CD8-positive, alpha-beta memory T cell (primary cell): ENCODE results near the gene NOCT. TPM values are rescaled to one million over a fixed set of nuclear protein-coding genes. Genes with fewer than 3 reads are reported as not detected.
A peak's percentile ranks its signal among the peaks of the same experiment; 100 is the strongest.
"Not testable (repeated sequence)": the region's sequence is repeated elsewhere in the genome, so short reads cannot be mapped to it uniquely, and the experiment has no call there.

Source experiments
- CTCF ChIA-PET: fragments of 350-600 bp; sonication (Branson Sonifier 250); formaldehyde crosslinking; loops from one replicate; lab custom pipeline; 2021; ENCODE audit warnings: antibody characterized with exemption; lab: Charles Lee
- POLR2A ChIA-PET: fragments of 350-600 bp; sonication (Branson Sonifier 250); formaldehyde crosslinking; loops from one replicate; lab custom pipeline; 2021; ENCODE audit warnings: antibody characterized with exemption; lab: Charles Lee
- DNase-seq, 5 donors: peaks; one replicate each; pipeline versions ENCODE4 v3.0.0 to v3.0.0-alpha.2; 2020 to 2022; ENCODE audit warnings: mixed read lengths in 1 of 5
- H3K27ac ChIP-seq: one replicate; pipeline ENCODE4 v1.7.0; 2013; ENCODE audit warnings: low read depth, mild to moderate bottlenecking, low read length, moderate library complexity
- H3K27me3 ChIP-seq: 2 replicates; pipeline ENCODE4 v1.7.0; 2013; ENCODE audit warnings: low read length, mild to moderate bottlenecking; ENCODE audit not compliant: insufficient read depth, poor library complexity, severe bottlenecking
- H3K36me3 ChIP-seq: 2 replicates; pipeline ENCODE4 v1.7.0; 2013; ENCODE audit warnings: mild to moderate bottlenecking, low read length, moderate library complexity; ENCODE audit not compliant: insufficient read depth
- H3K4me1 ChIP-seq: 2 replicates; pipeline ENCODE4 v1.7.0; 2013; ENCODE audit warnings: mild to moderate bottlenecking, low read length, moderate library complexity; ENCODE audit not compliant: insufficient read depth
- H3K4me3 ChIP-seq: 2 replicates; pipeline ENCODE4 v1.7.0; 2013; ENCODE audit warnings: mild to moderate bottlenecking, low read length
- H3K9me3 ChIP-seq: 2 replicates; pipeline ENCODE4 v1.7.0; 2013; ENCODE audit warnings: mild to moderate bottlenecking, low read length
- H3K27ac Mint-ChIP-seq, 8 donors: one replicate each; pipeline ENCODE4 v1.8.0; 2020 to 2021; ENCODE audit warnings: mixed read lengths in 8 of 8, mild to moderate bottlenecking in 6 of 8, inconsistent platforms in 3 of 8, moderate library complexity in 3 of 8
- H3K27me3 Mint-ChIP-seq, 2 donors: one replicate each; pipeline ENCODE4 v1.8.0; 2020 to 2021; ENCODE audit warnings: mixed read lengths in 2 of 2, mild to moderate bottlenecking in 1 of 2, moderate library complexity in 1 of 2
- H3K36me3 Mint-ChIP-seq, 3 donors: one replicate each; pipeline ENCODE4 v1.8.0; 2020 to 2021; ENCODE audit warnings: mixed read lengths in 3 of 3, inconsistent platforms in 1 of 3, mild to moderate bottlenecking in 1 of 3
- H3K4me1 Mint-ChIP-seq, 3 donors: one replicate each; pipeline ENCODE4 v1.8.0; 2020 to 2021; ENCODE audit warnings: mixed read lengths in 3 of 3, inconsistent platforms in 1 of 3, mild to moderate bottlenecking in 1 of 3
- H3K4me3 Mint-ChIP-seq, 7 donors: one replicate each; pipeline ENCODE4 v1.8.0; 2020 to 2021; ENCODE audit warnings: mixed read lengths in 7 of 7, mild to moderate bottlenecking in 6 of 7, moderate library complexity in 4 of 7, inconsistent platforms in 2 of 7
- H3K9me3 Mint-ChIP-seq, 5 donors: one replicate each; pipeline ENCODE4 v1.8.0; 2020 to 2022; ENCODE audit warnings: mixed read lengths in 5 of 5, mild to moderate bottlenecking in 3 of 5, moderate library complexity in 2 of 5, inconsistent platforms in 1 of 5
- polyA plus RNA-seq: library from polyadenylated mRNA; unstranded; fragments of 300-500 nt; fragmentation: Illumina TruSeq; gene quantifications from one replicate; pipeline ENCODE4 v1.2.3, GENCODE V29; 2021
- total RNA-seq, 2 experiments: library from RNA; stranded (reverse); gene quantifications; one replicate each; pipeline ENCODE4 v1.2.3, GENCODE V29; 2021

NOCT gene
- total and polyA plus RNA-seq, 3 experiments from 2014 or later, result 1.5 to 20.3 (median 18.3) TPM

DNA sequence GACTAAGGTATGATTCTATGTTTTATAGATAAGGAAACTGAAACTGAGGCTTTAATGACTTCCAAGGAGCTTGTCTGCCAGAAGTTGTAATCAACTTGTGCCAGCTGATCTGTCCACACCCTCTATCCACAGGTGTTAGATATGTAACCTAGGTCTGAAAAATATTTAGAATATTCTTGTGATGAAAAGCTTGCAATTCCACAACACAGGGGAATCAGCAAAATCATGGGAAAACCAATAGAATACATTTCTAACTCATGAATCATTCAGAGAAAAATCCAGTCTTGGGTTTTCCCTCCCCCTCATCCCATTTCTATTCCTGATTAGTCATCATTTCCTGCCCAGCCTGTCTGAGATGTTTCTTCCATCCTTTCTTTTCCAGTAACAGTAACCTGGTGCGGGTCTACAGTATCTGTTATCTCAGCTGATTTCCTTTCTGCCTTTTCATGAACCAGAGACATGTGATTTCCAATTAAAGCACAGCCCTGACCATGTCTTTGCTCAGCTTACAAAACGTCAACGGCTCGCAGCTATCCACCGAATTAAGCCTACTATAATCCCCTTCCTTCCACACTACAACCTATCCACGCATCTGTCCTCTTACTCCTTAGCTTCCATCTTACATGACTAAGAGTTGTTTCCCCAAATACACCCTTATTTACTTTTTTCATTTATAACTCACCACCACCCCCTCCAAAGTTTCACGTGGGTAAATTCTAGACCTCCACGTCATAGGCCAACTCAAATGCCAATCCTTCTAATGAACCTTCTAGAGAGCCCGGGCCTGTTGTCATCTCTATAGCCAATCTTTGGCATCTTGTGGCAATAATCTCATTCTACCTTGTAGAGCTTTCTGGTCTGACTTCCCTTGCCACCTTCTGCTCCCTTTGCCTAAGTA is 961 bp upstream of the NOCT start:
- DNase-seq, result no peak
- Histone ChIP-seq H3K27me3 (no peaks in the 10 kb centered on the region), H3K4me3 (peak overlapping the region; percentile 62), H3K4me1 (peaks cover 15% of the 10 kb centered on the region), H3K36me3 (no peaks in the 10 kb centered on the region), H3K27ac (peak overlapping the region; percentile 78), H3K9me3 (no peaks in the 10 kb centered on the region)
- POLR2A ChIA-PET, result interaction anchor here (0.6 to 1.4 kb wide), 5 partner anchors 15 to 287 kb away, joined by 3 to 9 read pairs (median 4); partner anchors contain the start of gene NAA15
- CTCF ChIA-PET, result interaction anchor here (0.7 to 3.2 kb wide), 7 partner anchors 8 to 281 kb away, joined by 3 to 17 read pairs (median 4); no protein-coding TSS in a partner anchor
- peak overlapping the region; percentile 95 to 100 (median 98) for H3K27ac Mint-ChIP-seq
- peaks cover 20 to 37% (median 24%) of the 10 kb centered on the region in 3 donors for H3K4me1 Mint-ChIP-seq
- no peaks in the 10 kb centered on the region for H3K9me3 Mint-ChIP-seq
- H3K36me3 Mint-ChIP-seq, result peaks cover 0 to 4% (median 1%) of the 10 kb centered on the region in 3 donors
- H3K27me3 Mint-ChIP-seq, result no peaks in the 10 kb centered on the region
- H3K4me3 Mint-ChIP-seq, result peak overlapping the region; percentile 88 to 94 (median 90)

DNA sequence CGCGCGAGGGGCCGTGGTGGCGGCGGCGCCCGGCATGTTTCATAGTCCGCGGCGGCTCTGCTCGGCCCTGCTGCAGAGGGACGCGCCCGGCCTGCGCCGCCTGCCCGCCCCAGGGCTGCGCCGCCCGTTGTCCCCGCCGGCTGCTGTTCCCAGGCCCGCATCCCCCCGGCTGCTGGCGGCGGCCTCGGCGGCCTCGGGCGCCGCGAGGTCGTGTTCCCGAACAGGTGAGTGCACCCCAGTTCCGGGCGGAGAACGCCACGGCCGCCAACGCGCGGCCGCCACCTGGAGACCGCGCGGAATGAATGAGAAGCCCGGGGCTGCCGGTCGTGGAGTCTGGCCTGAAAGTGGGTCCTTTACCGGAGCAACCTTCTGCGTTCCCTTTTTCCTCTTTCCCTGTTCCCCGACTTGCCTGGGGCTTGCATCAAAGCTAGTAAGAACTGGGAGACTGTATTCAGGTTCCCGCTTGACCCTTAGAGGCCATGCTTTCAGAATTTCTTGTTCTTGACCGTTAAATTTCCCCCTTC is 429 bp downstream of the NOCT start:
- Mint-ChIP-seq H3K27me3 (no peaks in the 10 kb centered on the region), H3K36me3 (peaks cover 0 to 4% (median 1%) of the 10 kb centered on the region in 3 donors), H3K4me3 (peak overlapping the region; percentile 88 to 95 (median 92)), H3K9me3 (no peaks in the 10 kb centered on the region), H3K27ac (peak overlapping the region; percentile 80 to 99 (median 96)), H3K4me1 (peaks cover 20 to 37% (median 28%) of the 10 kb centered on the region in 3 donors)
- Histone ChIP-seq H3K27ac (peak overlapping the region; percentile 78), H3K36me3 (no peaks in the 10 kb centered on the region), H3K4me1 (peaks cover 15% of the 10 kb centered on the region), H3K27me3 (no peaks in the 10 kb centered on the region), H3K4me3 (peak overlapping the region; percentile 62), H3K9me3 (no peaks in the 10 kb centered on the region)
- peak in 3 of 5 donors; percentile 17 to 59 (median 35) for DNase-seq
- CTCF ChIA-PET, result interaction anchor here (0.7 to 3.2 kb wide), 6 partner anchors 10 to 286 kb away, joined by 3 to 17 read pairs (median 6); partner anchors contain the start of genes NAA15 and NDUFC1
- POLR2A ChIA-PET, result interaction anchor here (0.6 to 1.0 kb wide), 6 partner anchors 67 to 1411 kb away, joined by 3 to 6 read pairs (median 4); partner anchors contain the start of gene CLGN

DNA sequence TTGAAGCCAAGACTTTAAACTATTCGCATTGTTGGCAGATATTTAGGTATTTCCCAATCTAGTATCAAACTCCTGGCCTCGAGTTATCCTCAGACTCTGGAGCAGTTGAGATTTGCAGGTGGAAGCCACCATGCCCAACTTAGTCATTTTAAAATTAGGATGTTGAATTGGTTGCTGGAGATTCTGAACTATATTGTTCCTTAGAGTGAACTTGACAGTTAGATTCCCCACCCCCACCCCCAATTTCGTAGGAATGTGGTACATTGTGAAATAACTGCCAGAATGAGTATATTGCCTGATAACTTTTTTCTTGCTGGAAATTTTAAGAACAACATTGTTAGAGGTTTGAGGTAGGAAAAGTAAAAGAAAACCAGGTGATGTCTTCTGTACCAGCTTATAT is 2.3 kb downstream of the NOCT start:
- Mint-ChIP-seq H3K9me3 (no peaks in the 10 kb centered on the region), H3K36me3 (peaks cover 0 to 4% (median 0%) of the 10 kb centered on the region in 3 donors), H3K4me1 (peaks cover 20 to 37% (median 28%) of the 10 kb centered on the region in 3 donors), H3K27me3 (no peaks in the 10 kb centered on the region), H3K4me3 (peak overlapping the region in 2 of 7 donors; percentile 48), H3K27ac (peak overlapping the region in 4 of 8 donors; percentile 33 to 80 (median 62))
- Histone ChIP-seq H3K27me3 (no peaks in the 10 kb centered on the region), H3K4me1 (peaks cover 15% of the 10 kb centered on the region), H3K27ac (no peak overlapping the region), H3K4me3 (no peak overlapping the region), H3K36me3 (no peaks in the 10 kb centered on the region), H3K9me3 (no peaks in the 10 kb centered on the region)
- no peak for DNase-seq
- POLR2A ChIA-PET, result no interaction called here
- CTCF ChIA-PET, result interaction anchor here (5.2 kb wide), 1 partner anchor 13 kb away, joined by 41 read pairs; no protein-coding TSS in a partner anchor

GRCh38 chr4:139018501-139018900 is 2.9 kb downstream of the NOCT start:
- no peak overlapping the region for H3K4me3 ChIP-seq
- Mint-ChIP-seq H3K4me3 (peak overlapping the region in 1 of 7 donors; percentile 48), H3K36me3 (peaks cover 0 to 4% (median 2%) of the 10 kb centered on the region in 3 donors), H3K4me1 (peaks cover 20 to 37% (median 28%) of the 10 kb centered on the region in 3 donors), H3K9me3 (no peaks in the 10 kb centered on the region), H3K27ac (peak overlapping the region in 4 of 8 donors; percentile 39 to 80 (median 68)), H3K27me3 (no peaks in the 10 kb centered on the region)
- no peak overlapping the region for H3K27ac ChIP-seq
- DNase-seq, result no peak
- ChIA-PET CTCF (interaction anchor here (5.2 kb wide), 1 partner anchor 13 kb away, joined by 41 read pairs; no protein-coding TSS in a partner anchor), POLR2A (no interaction called here)
- H3K36me3 ChIP-seq, result no peaks in the 10 kb centered on the region
- H3K27me3 ChIP-seq, result no peaks in the 10 kb centered on the region
- peaks cover 15% of the 10 kb centered on the region for H3K4me1 ChIP-seq
- H3K9me3 ChIP-seq, result no peaks in the 10 kb centered on the region

GRCh38 chr4:139018971-139019758 is 3.6 kb downstream of the NOCT start:
- Histone ChIP-seq H3K27ac (no peak overlapping the region), H3K36me3 (no peaks in the 10 kb centered on the region), H3K4me1 (peaks cover 15% of the 10 kb centered on the region), H3K27me3 (no peaks in the 10 kb centered on the region), H3K4me3 (no peak overlapping the region), H3K9me3 (no peaks in the 10 kb centered on the region)
- Mint-ChIP-seq H3K36me3 (peaks cover 0 to 4% (median 2%) of the 10 kb centered on the region in 3 donors), H3K9me3 (no peaks in the 10 kb centered on the region), H3K4me1 (peaks cover 17 to 35% (median 28%) of the 10 kb centered on the region in 3 donors), H3K27ac (peak overlapping the region in 3 of 8 donors; percentile 27 to 80 (median 39)), H3K27me3 (no peaks in the 10 kb centered on the region), H3K4me3 (peak overlapping the region in 1 of 7 donors; percentile 34)
- POLR2A ChIA-PET, result no interaction called here
- CTCF ChIA-PET, result interaction anchor here (5.2 kb wide), 1 partner anchor 12 kb away, joined by 41 read pairs; no protein-coding TSS in a partner anchor
- no peak for DNase-seq

GRCh38 chr4:139020384-139020783 is 4.8 kb downstream of the NOCT start:
- Mint-ChIP-seq H3K4me1 (peaks cover 9 to 22% (median 17%) of the 10 kb centered on the region in 3 donors), H3K27ac (no peak overlapping the region), H3K36me3 (peaks cover 0 to 2% (median 2%) of the 10 kb centered on the region in 3 donors), H3K4me3 (no peak overlapping the region), H3K9me3 (no peaks in the 10 kb centered on the region), H3K27me3 (no peaks in the 10 kb centered on the region)
- Histone ChIP-seq H3K4me3 (no peak overlapping the region), H3K4me1 (peaks cover 7% of the 10 kb centered on the region), H3K9me3 (no peaks in the 10 kb centered on the region), H3K36me3 (no peaks in the 10 kb centered on the region), H3K27me3 (no peaks in the 10 kb centered on the region), H3K27ac (no peak overlapping the region)
- DNase-seq, result no peak
- ChIA-PET CTCF (interaction anchor here (5.2 kb wide), 1 partner anchor 11 kb away, joined by 41 read pairs; no protein-coding TSS in a partner anchor), POLR2A (interaction anchor here (0.7 kb wide), 1 partner anchor 502 kb away, joined by 3 read pairs; no protein-coding TSS in a partner anchor)

DNA sequence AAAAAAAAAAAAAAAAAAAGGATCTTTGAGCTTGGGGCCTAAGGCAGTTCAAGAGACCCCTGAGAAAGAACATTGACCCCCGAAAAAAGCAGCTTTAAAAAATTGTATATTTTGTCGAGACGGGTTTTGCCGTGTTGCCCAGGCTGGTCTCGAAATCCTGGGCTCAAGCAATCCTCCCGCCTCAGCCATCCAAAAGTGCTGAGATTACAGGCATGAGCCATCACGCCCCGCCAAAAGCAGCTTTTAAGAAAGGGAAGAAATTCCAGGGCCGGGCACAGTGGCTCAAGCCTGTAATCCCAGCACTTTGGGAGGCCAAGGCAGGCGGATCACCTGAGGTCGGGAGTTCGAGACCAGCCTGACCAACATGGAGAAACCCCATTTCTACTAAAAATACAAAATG is 5.5 kb downstream of the NOCT start:
- H3K27ac ChIP-seq, DNase-seq, H3K27me3 ChIP-seq, H3K27me3 Mint-ChIP-seq, POLR2A ChIA-PET, H3K4me3 Mint-ChIP-seq, H3K36me3 Mint-ChIP-seq, H3K36me3 ChIP-seq, H3K4me3 ChIP-seq, H3K9me3 Mint-ChIP-seq, H3K9me3 ChIP-seq, H3K4me1 ChIP-seq, H3K27ac Mint-ChIP-seq: not testable (repeated sequence)
- CTCF ChIA-PET, result interaction anchor here (5.2 kb wide), 1 partner anchor 10 kb away, joined by 41 read pairs; no protein-coding TSS in a partner anchor
- peaks cover 9 to 22% (median 16%) of the 10 kb centered on the region in 3 donors for H3K4me1 Mint-ChIP-seq
